Endothelial cell of umbilical vein (primary cell): ENCODE measurements around the gene MCC. TPM values are rescaled to one million over a fixed set of nuclear protein-coding genes. Genes with fewer than 3 reads are reported as not detected.

ENCODE experiments used
- BruUV-seq: library from RNA; stranded (reverse); fragments of 400-500 nt; replicated peaks from 2 replicates; lab custom pipeline; 2021; lab: Mats Ljungman, UMichigan
- CTCF ChIA-PET: fragments of 300-600, 350-600 bp; sonication (Branson Sonifier 250); formaldehyde crosslinking; loops from one replicate; lab custom pipeline; 2021; ENCODE audit warnings: antibody characterized with exemption, inconsistent platforms; lab: Charles Lee
- POLR2A ChIA-PET: fragments of 300-600, 350-600 bp; sonication (Branson Sonifier 250); formaldehyde crosslinking; loops from one replicate; lab custom pipeline; 2021; ENCODE audit warnings: antibody characterized with exemption, inconsistent platforms; lab: Charles Lee
- DNase-seq: peaks from one replicate; pipeline ENCODE4 v3.0.0-alpha.2; 2011; ENCODE audit warnings: low read depth, low spot score
- FAIRE-seq: peaks from 2 replicates; lab custom pipeline; 2011; peaks lifted over from hg19 to GRCh38; lab: Jason Lieb, UNC
- H2AFZ ChIP-seq: 2 replicates; pipeline ENCODE4 v1.6.0; 2012; ENCODE audit warnings: low read depth, low read length, control low read depth, inconsistent platforms
- H3K27ac ChIP-seq: 2 replicates; pipeline ENCODE4 v1.5.1; 2011; ENCODE audit warnings: low read depth, mild to moderate bottlenecking, control low read depth, low read length, moderate library complexity; ENCODE audit not compliant: insufficient read depth
- H3K27me3 ChIP-seq, 2 experiments: 2 replicates each; pipeline versions ENCODE4 v1.6.0 to v1.6.1; 2011; ENCODE audit warnings: low read length in 2 of 2, mixed read lengths in 1 of 2; ENCODE audit not compliant: control insufficient read depth in 2 of 2, insufficient read depth in 2 of 2
- H3K36me3 ChIP-seq, 2 experiments: 2 replicates in 1 of 2; 3 replicates in 1 of 2; pipeline ENCODE4 v1.5.1; 2011; ENCODE audit warnings: low read length in 2 of 2, mild to moderate bottlenecking in 1 of 2, moderate library complexity in 1 of 2; ENCODE audit not compliant: control insufficient read depth in 2 of 2, insufficient read depth in 2 of 2; ENCODE audit errors: extremely low read depth in 1 of 2
- H3K4me1 ChIP-seq: 3 replicates; pipeline ENCODE4 v1.5.1; 2011; ENCODE audit warnings: mild to moderate bottlenecking, low read length; ENCODE audit not compliant: control insufficient read depth, insufficient read depth; ENCODE audit errors: extremely low read depth
- H3K4me2 ChIP-seq: 2 replicates; pipeline ENCODE4 v1.6.1; 2011; ENCODE audit warnings: low read length, control low read depth, mixed read lengths; ENCODE audit not compliant: insufficient read depth
- H3K4me3 ChIP-seq, 3 experiments: fragments of 200-600 bp in 1 of 3; sonication (generic), shearing (Covaris generic) in 1 of 3; replicated peaks in 1 of 3; 2 replicates each; pipeline ENCODE4 v1.5.1; 2011 to 2016; ENCODE audit warnings: control low read depth in 3 of 3, low read length in 3 of 3, mild to moderate bottlenecking in 2 of 3, inconsistent platforms in 1 of 3, low read depth in 1 of 3, moderate library complexity in 1 of 3; ENCODE audit not compliant: insufficient read depth in 1 of 3
- H3K79me2 ChIP-seq: 2 replicates; pipeline ENCODE4 v1.6.0; 2012; ENCODE audit warnings: low read length, inconsistent platforms; ENCODE audit not compliant: control insufficient read depth, insufficient read depth
- H3K9ac ChIP-seq: replicated peaks from 2 replicates; pipeline ENCODE3; 2011; ENCODE audit warnings: low read length, control low read depth; ENCODE audit not compliant: insufficient read depth; ENCODE audit errors: extremely low read depth
- H3K9me1 ChIP-seq: replicated peaks from 3 replicates; pipeline ENCODE4 v1.6.0; 2011; ENCODE audit warnings: mild to moderate bottlenecking, low read length; ENCODE audit not compliant: control insufficient read depth, insufficient read depth; ENCODE audit errors: extremely low read depth
- H3K9me3 ChIP-seq: replicated peaks from 2 replicates; pipeline ENCODE4 v1.5.1; 2012; ENCODE audit warnings: low read length, inconsistent platforms; ENCODE audit not compliant: control insufficient read depth, insufficient read depth
- H4K20me1 ChIP-seq: replicated peaks from 2 replicates; pipeline ENCODE3; 2011; ENCODE audit warnings: mild to moderate bottlenecking, low read length; ENCODE audit not compliant: control insufficient read depth, insufficient read depth; ENCODE audit errors: extremely low read depth
- CTCF ChIP-seq, 2 donors: IDR thresholded peaks; 1 replicate in 1 of 2; 2 replicates in 1 of 2; pipeline ENCODE4 v1.5.1; 2011; ENCODE audit warnings: low read length in 2 of 2, mild to moderate bottlenecking in 2 of 2, moderate library complexity in 2 of 2, control low read depth in 1 of 2, inconsistent platforms in 1 of 2, low read depth in 1 of 2; ENCODE audit not compliant: insufficient read depth in 1 of 2; ENCODE audit errors: extremely low read depth in 1 of 2
- EZH2 ChIP-seq: IDR thresholded peaks from 2 replicates; pipeline ENCODE4 v1.6.1; 2012; ENCODE audit warnings: borderline replicate concordance, low read depth, mild to moderate bottlenecking, moderate library complexity, low read length, inconsistent platforms; ENCODE audit not compliant: severe bottlenecking
- FOS ChIP-seq: IDR thresholded peaks from 2 replicates; pipeline ENCODE4 v1.6.1; 2011; ENCODE audit warnings: mild to moderate bottlenecking, low read length, moderate library complexity, borderline replicate concordance; ENCODE audit not compliant: insufficient read depth
- GATA2 ChIP-seq: IDR thresholded peaks from 2 replicates; pipeline ENCODE4 v1.7.0; 2011; ENCODE audit warnings: low read depth, mild to moderate bottlenecking, moderate library complexity, mixed read lengths, low read length; ENCODE audit not compliant: insufficient read length, insufficient read depth
- JUN ChIP-seq: IDR thresholded peaks from 2 replicates; pipeline ENCODE4 v1.6.1; 2011; ENCODE audit warnings: borderline replicate concordance, low read depth; ENCODE audit not compliant: insufficient read length, insufficient read depth
- MAX ChIP-seq: IDR thresholded peaks from 2 replicates; pipeline ENCODE4 v1.6.1; 2011; ENCODE audit not compliant: insufficient read depth, insufficient read length
- MYC ChIP-seq: IDR thresholded peaks from one replicate; pipeline ENCODE4 v1.6.1; 2011; ENCODE audit warnings: mild to moderate bottlenecking, low read depth, low read length
- POLR2A ChIP-seq: IDR thresholded peaks from 2 replicates; pipeline ENCODE4 v1.6.1; 2012; ENCODE audit warnings: low read depth, mild to moderate bottlenecking, control low read depth, low read length
- POLR2AphosphoS5 ChIP-seq: IDR thresholded peaks from 2 replicates; pipeline ENCODE4 v1.6.1; 2012; ENCODE audit warnings: low read depth, mild to moderate bottlenecking, control low read depth, low read length, moderate library complexity; ENCODE audit not compliant: insufficient read depth
- dilution Hi-C: fragments of 300-500 bp; cut with MboI; formaldehyde crosslinking; loops from one replicate; pipeline ENCODE4 v1.15.0; 2019; ENCODE audit warnings: low sequenced_read_pairs; ENCODE audit not compliant: extremely low pct_ligation_motif_present
- intact Hi-C: fragments of 100-400 bp; cut with micrococcal nuclease; formaldehyde crosslinking; loops from one replicate; pipeline ENCODE4 v1.10.0; 2022
- polyA plus RNA-seq, 4 experiments: library from polyadenylated mRNA; depleted of rRNA in 3 of 4; stranded (reverse) in 3 of 4; unstranded in 1 of 4; fragments of >200 nt; gene quantifications; 2 replicates each; pipeline versions ENCODE4 v1.2.1 to v1.2.3, GENCODE V29; 2011 to 2012; ENCODE audit warnings: missing spikeins in 1 of 4
- total RNA-seq: library from RNA; stranded (reverse); gene quantifications from 2 replicates; pipeline ENCODE4 v1.2.3, GENCODE V29; 2021

The MCC gene
- total and polyA plus RNA-seq, 2 donors (not counting 3 experiments of a cell fraction or from before 2014, with no cell fraction given) = 6.9 to 27.5 TPM

- ChIA-PET CTCF (interaction anchor here (1.1 kb wide), 1 partner anchor 315 kb away, joined by 3 read pairs; no protein-coding TSS in a partner anchor), POLR2A (no interaction called here)
- H2AFZ ChIP-seq = no peak overlapping the region
- intact Hi-C loops (no loop called here), dilution Hi-C loops (no loop called here)
- H3K4me3 ChIP-seq = no peak overlapping the region
- H3K4me2 ChIP-seq = no peak overlapping the region
- H3K9me1 ChIP-seq = no peaks in the 10 kb centered on the region
- no peaks in the 10 kb centered on the region for H3K36me3 ChIP-seq
- H3K79me2 ChIP-seq = no peaks in the 10 kb centered on the region
- no peak for TF ChIP-seq GATA2
- TF ChIP-seq JUN = no peak
- TF ChIP-seq EZH2 = no peak
- no peaks in the 10 kb centered on the region for H3K4me1 ChIP-seq
- FAIRE-seq (no peak), DNase-seq (no peak)
- no peak overlapping the region for H3K27ac ChIP-seq
- H3K9me3 ChIP-seq = no peaks in the 10 kb centered on the region
- H3K9ac ChIP-seq = no peak overlapping the region
- no peaks in the 10 kb centered on the region for H4K20me1 ChIP-seq
- no peaks in the 10 kb centered on the region for H3K27me3 ChIP-seq
- no TSS peak for BruUV-seq
Measured at GRCh38 chr5:113311301-113311700, 177.0 kb downstream of the MCC start.

GRCh38 chr5:113302120-113302519, 186.1 kb downstream of the MCC start:
- H3K27ac ChIP-seq = no peak overlapping the region
- H3K36me3 ChIP-seq = no peaks in the 10 kb centered on the region
- H4K20me1 ChIP-seq = no peaks in the 10 kb centered on the region
- H3K9me1 ChIP-seq = no peaks in the 10 kb centered on the region
- no peak for TF ChIP-seq POLR2A
- no peak for TF ChIP-seq FOS
- no peak for TF ChIP-seq MYC
- TF ChIP-seq MAX = no peak
- no peak for TF ChIP-seq EZH2
- TF ChIP-seq CTCF (IDR thresholded peaks at IDR 0.05; ENCODE audit: extremely low read depth in 1 of 2, insufficient read depth in 1 of 2, low read depth in 1 of 2, low read length in 2 of 2) = no peak
- TF ChIP-seq POLR2AphosphoS5 = no peak
- no peak for TF ChIP-seq JUN
- TF ChIP-seq GATA2 = no peak
- intact Hi-C loops = no loop called here
- no peaks in the 10 kb centered on the region for H3K79me2 ChIP-seq
- dilution Hi-C loops = no loop called here
- DNase-seq (no peak), FAIRE-seq (no peak)
- no peak overlapping the region for H3K9ac ChIP-seq
- ChIA-PET POLR2A (no interaction called here), CTCF (interaction anchor here (0.9 kb wide), 1 partner anchor 299 kb away, joined by 3 read pairs; no protein-coding TSS in a partner anchor)
- BruUV-seq = no TSS peak
- no peak overlapping the region for H2AFZ ChIP-seq
- no peaks in the 10 kb centered on the region for H3K9me3 ChIP-seq
- H3K4me1 ChIP-seq = no peaks in the 10 kb centered on the region
- no peak overlapping the region for H3K4me2 ChIP-seq
- peaks cover 0 to 2% of the 10 kb centered on the region in 2 experiments for H3K27me3 ChIP-seq
- H3K4me3 ChIP-seq = no peak overlapping the region
